ENCODE data around the gene TMCO4.
"Not testable (repeated sequence)": the region's sequence is repeated elsewhere in the genome, so short reads cannot be mapped to it uniquely, and the experiment has no call there.

DNA sequence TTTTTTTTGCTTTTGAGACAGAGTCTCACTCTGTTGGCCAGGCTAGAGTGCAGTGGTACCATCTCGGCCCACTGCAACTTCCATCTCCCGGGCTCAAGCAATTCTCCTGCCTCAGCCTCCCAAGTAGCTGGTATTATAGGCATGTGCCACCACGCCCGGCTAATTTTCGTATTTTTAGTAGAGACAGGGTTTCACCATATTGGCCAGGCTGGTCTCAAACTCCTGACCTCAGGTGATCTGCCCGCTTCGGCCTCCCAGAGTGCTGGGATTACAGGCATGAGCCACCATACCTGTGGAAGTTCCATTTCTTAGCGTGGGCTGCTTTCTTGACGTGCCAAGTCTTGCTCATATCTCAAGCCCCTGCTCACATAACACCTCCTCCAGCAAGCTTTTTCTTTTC, 164.7 kb downstream of the TMCO4 start:
- TF ChIP-seq, protein P1, sequence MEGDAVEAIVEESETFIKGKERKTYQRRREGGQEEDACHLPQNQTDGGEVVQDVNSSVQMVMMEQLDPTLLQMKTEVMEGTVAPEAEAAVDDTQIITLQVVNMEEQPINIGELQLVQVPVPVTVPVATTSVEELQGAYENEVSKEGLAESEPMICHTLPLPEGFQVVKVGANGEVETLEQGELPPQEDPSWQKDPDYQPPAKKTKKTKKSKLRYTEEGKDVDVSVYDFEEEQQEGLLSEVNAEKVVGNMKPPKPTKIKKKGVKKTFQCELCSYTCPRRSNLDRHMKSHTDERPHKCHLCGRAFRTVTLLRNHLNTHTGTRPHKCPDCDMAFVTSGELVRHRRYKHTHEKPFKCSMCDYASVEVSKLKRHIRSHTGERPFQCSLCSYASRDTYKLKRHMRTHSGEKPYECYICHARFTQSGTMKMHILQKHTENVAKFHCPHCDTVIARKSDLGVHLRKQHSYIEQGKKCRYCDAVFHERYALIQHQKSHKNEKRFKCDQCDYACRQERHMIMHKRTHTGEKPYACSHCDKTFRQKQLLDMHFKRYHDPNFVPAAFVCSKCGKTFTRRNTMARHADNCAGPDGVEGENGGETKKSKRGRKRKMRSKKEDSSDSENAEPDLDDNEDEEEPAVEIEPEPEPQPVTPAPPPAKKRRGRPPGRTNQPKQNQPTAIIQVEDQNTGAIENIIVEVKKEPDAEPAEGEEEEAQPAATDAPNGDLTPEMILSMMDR (IDR thresholded peaks at IDR 0.05) = not testable (repeated sequence)
- TF ChIP-seq POLR2A (IDR thresholded peaks at IDR 0.05) = not testable (repeated sequence)
